Measurements from ENCODE around the gene PPP1R3E. TPM values are rescaled to one million over a fixed set of nuclear protein-coding genes. Genes with fewer than 3 reads are reported as not detected.

PPP1R3E gene
- total RNA-seq, 1 donor from 2014 or later = 15.0 TPM

DNA sequence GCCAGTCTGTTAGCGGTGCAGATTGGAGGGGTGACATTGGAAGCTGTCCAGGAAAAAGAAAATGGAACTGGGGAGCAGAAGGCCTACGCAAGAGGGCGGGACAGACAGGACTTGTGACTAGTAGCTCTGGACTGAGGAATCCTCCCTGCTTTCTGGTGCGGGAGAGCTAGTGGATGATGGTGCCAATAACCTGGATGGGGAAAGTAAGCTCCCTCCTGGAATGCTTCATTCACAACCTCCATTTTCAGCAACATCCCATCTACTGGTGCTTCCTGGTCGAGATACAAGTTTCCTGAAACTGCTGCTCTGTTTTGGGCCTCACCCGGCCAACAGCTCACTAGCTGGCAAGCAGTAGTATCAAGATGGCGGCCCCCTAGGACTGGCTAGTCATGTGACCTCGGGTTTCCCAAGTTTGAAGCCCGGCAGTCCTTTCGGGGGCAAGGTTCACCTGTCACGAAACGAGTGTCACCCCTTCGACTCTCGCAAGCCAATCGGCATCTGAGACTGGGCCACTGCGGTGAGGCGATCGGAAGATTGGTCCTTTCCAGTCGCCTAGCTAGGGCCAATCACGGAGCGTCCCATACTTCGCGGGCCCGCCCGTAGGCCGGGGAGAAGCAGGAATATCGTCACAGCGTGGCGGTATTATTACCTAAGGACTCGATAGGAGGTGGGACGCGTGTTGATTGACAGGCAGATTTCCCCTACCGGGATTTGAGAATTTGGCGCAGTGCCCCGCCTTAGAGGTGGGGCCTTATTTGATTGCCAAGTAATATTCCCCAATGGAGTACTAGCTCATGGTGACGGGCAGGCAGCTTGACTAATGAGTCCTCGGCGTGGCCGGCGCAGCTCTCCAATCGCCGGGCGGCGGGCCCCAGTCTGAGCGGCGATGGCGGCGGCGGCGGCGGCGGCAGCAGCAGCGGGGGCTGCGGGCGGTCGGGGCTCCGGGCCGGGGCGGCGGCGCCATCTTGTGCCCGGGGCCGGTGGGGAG, 18.2 kb upstream of the PPP1R3E start, which contains the start of gene PABPN1:
TSS of gene PABPN1 (plus strand) at position 874 of the 988 bp plus-strand sequence. CDS start at position 887, 13 bp downstream.
- Mint-ChIP-seq H3K27ac (ENCODE audit: unreplicated experiment) (peak within 1 kb of the TSS; percentile 99), H3K4me1 (peaks cover 32% of the 10 kb centered on the region), H3K27me3 (ENCODE audit: low read depth) (peaks cover 5% of the 10 kb centered on the region), H3K4me3 (peak within 1 kb of the TSS; percentile 100), H3K36me3 (ENCODE audit: low read depth) (peaks cover 27% of the 10 kb centered on the region), H3K9me3 (peaks cover 4% of the 10 kb centered on the region)
- DNase-seq (ENCODE audit: low read depth, low spot score) = peak; percentile 91
- TF ChIP-seq, protein P1, sequence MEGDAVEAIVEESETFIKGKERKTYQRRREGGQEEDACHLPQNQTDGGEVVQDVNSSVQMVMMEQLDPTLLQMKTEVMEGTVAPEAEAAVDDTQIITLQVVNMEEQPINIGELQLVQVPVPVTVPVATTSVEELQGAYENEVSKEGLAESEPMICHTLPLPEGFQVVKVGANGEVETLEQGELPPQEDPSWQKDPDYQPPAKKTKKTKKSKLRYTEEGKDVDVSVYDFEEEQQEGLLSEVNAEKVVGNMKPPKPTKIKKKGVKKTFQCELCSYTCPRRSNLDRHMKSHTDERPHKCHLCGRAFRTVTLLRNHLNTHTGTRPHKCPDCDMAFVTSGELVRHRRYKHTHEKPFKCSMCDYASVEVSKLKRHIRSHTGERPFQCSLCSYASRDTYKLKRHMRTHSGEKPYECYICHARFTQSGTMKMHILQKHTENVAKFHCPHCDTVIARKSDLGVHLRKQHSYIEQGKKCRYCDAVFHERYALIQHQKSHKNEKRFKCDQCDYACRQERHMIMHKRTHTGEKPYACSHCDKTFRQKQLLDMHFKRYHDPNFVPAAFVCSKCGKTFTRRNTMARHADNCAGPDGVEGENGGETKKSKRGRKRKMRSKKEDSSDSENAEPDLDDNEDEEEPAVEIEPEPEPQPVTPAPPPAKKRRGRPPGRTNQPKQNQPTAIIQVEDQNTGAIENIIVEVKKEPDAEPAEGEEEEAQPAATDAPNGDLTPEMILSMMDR (conservative IDR thresholded peaks at IDR 0.05) = no peak

DNA sequence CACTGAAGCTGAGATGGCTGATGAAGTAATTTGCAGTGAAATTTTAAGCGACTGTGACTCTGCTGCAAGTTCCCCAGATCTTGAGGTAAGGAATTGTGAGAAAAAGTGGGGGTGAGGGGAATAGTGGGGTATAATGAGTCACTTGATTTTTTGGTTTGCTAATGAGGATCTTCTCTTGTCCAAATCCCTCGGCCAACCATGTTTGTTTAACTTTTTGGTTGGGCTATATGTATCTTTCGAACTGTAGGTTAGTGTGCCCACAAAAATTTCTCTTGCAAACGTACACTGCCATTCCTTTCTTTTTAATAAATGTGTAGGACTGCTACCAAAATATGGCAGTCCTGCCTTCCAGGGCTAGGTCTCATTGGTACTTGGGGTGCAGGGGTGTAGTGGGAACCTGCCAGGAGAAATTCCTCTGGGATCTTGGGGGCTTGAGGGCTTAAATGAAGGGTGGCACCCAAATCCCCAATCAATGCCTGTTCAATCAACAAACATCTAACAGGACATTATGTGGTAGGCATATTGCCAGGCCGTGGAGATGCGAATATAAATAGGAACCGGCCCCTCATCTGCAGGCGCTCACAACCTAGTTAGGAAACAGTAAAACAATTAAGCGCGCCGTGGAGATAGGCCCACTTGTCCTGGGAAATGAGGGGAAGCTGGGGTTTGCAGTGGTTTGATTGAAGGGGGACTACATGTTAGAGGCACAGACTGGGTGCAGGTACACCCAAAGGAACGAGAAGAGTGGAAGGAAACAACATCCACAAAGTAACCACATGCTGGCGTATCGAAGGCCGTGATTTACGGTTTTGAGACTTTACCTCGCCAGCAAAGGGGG, 17.3 kb upstream of the PPP1R3E start:
- Mint-ChIP-seq H3K4me3 (peak overlapping the region; percentile 99), H3K36me3 (ENCODE audit: low read depth) (peaks cover 27% of the 10 kb centered on the region), H3K9me3 (peaks cover 4% of the 10 kb centered on the region), H3K4me1 (peaks cover 32% of the 10 kb centered on the region), H3K27ac (ENCODE audit: unreplicated experiment) (peak overlapping the region; percentile 97), H3K27me3 (ENCODE audit: low read depth) (peaks cover 5% of the 10 kb centered on the region)
- TF ChIP-seq, protein P1 (conservative IDR thresholded peaks at IDR 0.05) = no peak
- DNase-seq (ENCODE audit: low read depth, low spot score) = no peak

DNA sequence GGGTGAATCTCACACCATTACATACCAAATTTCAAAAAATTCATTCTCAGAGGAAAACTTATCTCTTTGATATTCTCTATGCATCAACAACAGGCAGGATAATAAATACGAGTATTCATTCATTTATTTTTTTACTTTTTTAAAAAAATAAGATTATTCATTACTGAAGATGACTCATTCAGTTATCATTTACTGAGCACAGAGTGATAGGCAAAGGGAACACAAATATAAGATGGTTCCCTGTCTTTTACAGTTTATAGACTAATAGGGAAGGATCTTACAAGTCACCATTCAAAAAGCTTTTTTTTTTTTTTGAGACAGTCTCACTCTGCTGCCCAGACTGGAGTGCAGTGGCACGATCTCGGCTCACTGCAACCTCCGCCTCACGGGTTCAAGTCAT, 13.6 kb upstream of the PPP1R3E start:
- Mint-ChIP-seq H3K27ac (ENCODE audit: unreplicated experiment) (no peak overlapping the region), H3K9me3 (peaks cover 4% of the 10 kb centered on the region), H3K27me3 (ENCODE audit: low read depth) (peaks cover 5% of the 10 kb centered on the region), H3K4me1 (peaks cover 19% of the 10 kb centered on the region), H3K4me3 (no peak overlapping the region), H3K36me3 (ENCODE audit: low read depth) (peaks cover 14% of the 10 kb centered on the region)
- TF ChIP-seq, protein P1 (conservative IDR thresholded peaks at IDR 0.05) = no peak
- no peak for DNase-seq (ENCODE audit: low read depth, low spot score)

DNA sequence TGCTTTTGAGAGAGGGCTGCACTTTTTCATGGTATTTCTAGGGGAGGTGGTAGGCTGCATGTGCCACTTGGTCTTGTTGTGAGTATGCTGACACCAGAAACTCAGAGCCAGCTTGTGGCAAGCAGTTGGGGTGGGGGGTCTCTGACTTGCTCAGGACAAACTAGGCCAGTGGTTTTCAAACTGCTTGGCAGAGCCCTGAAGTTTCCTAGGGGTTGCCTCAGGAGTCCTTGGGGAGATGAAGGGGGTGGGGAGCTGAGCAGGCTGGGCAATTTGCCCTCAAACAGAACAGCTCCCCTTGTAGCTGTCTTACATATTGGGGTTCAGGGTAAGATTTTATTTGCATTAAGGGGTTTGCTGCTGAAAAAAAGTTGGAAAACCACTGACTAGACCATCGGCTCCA, 7.9 kb upstream of the PPP1R3E start:
- TF ChIP-seq, protein P1 (conservative IDR thresholded peaks at IDR 0.05) = no peak
- peaks cover 29% of the 10 kb centered on the region for H3K4me1 Mint-ChIP-seq
- H3K27me3 Mint-ChIP-seq (ENCODE audit: low read depth) = no peaks in the 10 kb centered on the region
- H3K27ac Mint-ChIP-seq (ENCODE audit: unreplicated experiment) = no peak overlapping the region
- no peak for DNase-seq (ENCODE audit: low read depth, low spot score)
- H3K9me3 Mint-ChIP-seq = no peaks in the 10 kb centered on the region
- H3K36me3 Mint-ChIP-seq (ENCODE audit: low read depth) = no peaks in the 10 kb centered on the region
- H3K4me3 Mint-ChIP-seq = no peak overlapping the region

DNA sequence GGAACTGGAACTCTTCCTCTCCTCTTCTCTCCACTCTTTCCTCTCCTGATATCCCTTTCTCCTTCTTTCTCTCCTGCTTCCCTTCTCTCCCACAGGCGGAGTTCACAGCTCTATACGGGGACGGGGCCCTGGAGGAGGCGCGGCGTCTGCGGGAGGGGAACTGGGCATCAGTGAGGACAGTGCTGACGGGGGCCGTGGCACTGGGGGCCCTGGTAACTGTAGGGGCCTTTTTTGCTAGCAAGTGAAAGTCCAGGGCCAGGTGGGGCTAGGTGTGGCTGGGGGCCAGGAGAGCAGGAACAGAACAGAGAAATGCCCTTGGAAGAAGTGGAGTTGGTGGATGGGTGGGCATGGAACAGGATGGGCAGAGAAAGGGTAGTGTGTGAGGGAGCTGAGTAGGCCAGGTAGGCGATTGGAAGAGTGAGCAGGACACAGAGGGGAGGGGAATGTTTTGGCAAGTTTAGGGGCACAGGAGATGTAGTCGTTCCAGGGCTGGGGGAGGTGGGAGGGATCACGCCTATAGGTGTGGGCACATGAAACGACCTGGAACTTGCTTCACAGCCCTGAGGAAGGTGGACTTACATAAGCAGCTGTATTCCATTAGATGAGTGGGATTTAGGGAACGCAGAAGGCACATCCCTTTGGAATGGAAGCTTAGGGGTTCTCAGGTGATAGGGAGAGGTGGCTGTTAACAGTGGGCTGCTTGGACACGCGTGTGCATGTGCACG, 6.2 kb upstream of the PPP1R3E start:
- TF ChIP-seq, protein P1 (conservative IDR thresholded peaks at IDR 0.05) = no peak
- H3K4me3 Mint-ChIP-seq = peak overlapping the region; percentile 66
- no peaks in the 10 kb centered on the region for H3K9me3 Mint-ChIP-seq
- no peak for DNase-seq (ENCODE audit: low read depth, low spot score)
- peak overlapping the region; percentile 78 for H3K27ac Mint-ChIP-seq (ENCODE audit: unreplicated experiment)
- peaks cover 33% of the 10 kb centered on the region for H3K4me1 Mint-ChIP-seq
- no peaks in the 10 kb centered on the region for H3K27me3 Mint-ChIP-seq (ENCODE audit: low read depth)
- no peaks in the 10 kb centered on the region for H3K36me3 Mint-ChIP-seq (ENCODE audit: low read depth)

All from neural crest cell (in vitro differentiated cells).